GM19193 (cell line): ENCODE measurements around the gene TP73.

ENCODE experiments used
- POLR2A ChIP-seq: IDR thresholded peaks from 4 replicates; pipeline ENCODE4 v1.6.1; 2011; ENCODE audit not compliant: insufficient read depth, insufficient read length; ENCODE audit errors: extremely low read depth

TP73 gene

GRCh38 chr1:3703786-3704371 is 51.6 kb downstream of the TP73 start:
- no peak for TF ChIP-seq POLR2A

- TF ChIP-seq POLR2A, result no peak
These were observed 53.1 kb downstream of the TP73 start for GRCh38 chr1:3705341-3705950.

- no peak for TF ChIP-seq POLR2A
These were observed 54.5 kb downstream of the TP73 start for GRCh38 chr1:3706651-3707297.

GRCh38 chr1:3707298-3707938 is 55.1 kb downstream of the TP73 start:
- no peak for TF ChIP-seq POLR2A

GRCh38 chr1:3707939-3708328 is 55.6 kb downstream of the TP73 start:
- TF ChIP-seq POLR2A, result no peak

- no peak for TF ChIP-seq POLR2A
These were observed 56.5 kb downstream of the TP73 start for GRCh38 chr1:3708791-3709190.

GRCh38 chr1:3710251-3710650 is 57.9 kb downstream of the TP73 start:
- TF ChIP-seq POLR2A, result no peak

GRCh38 chr1:3711381-3711779 is 59.1 kb downstream of the TP73 start:
- no peak for TF ChIP-seq POLR2A

GRCh38 chr1:3711780-3712451 is 59.6 kb downstream of the TP73 start:
- no peak for TF ChIP-seq POLR2A

- TF ChIP-seq POLR2A, result no peak
These were observed 60.5 kb downstream of the TP73 start for GRCh38 chr1:3712573-3713535.

GRCh38 chr1:3713840-3714239 is 61.5 kb downstream of the TP73 start:
- TF ChIP-seq POLR2A, result no peak

GRCh38 chr1:3714284-3714741 is 62.0 kb downstream of the TP73 start:
- no peak for TF ChIP-seq POLR2A

GRCh38 chr1:3714814-3715213 is 62.5 kb downstream of the TP73 start:
- no peak for TF ChIP-seq POLR2A

- no peak for TF ChIP-seq POLR2A
These were observed 64.0 kb downstream of the TP73 start for GRCh38 chr1:3716351-3716750.

- TF ChIP-seq POLR2A, result no peak
These were observed 64.9 kb downstream of the TP73 start for GRCh38 chr1:3717041-3717714.
